ENCODE data around the gene GNAL.
A peak's percentile ranks its signal among the peaks of the same experiment; 100 is the strongest.
"Not testable (repeated sequence)": the region's sequence is repeated elsewhere in the genome, so short reads cannot be mapped to it uniquely, and the experiment has no call there.

GNAL gene

GRCh38 chr18:11669948-11670275, 19.2 kb upstream of the GNAL start:
- no peak for DNase-seq

GRCh38 chr18:11671156-11671555, 17.9 kb upstream of the GNAL start:
- DNase-seq: no peak

GRCh38 chr18:11672198-11672597, 16.9 kb upstream of the GNAL start:
- no peak for DNase-seq

GRCh38 chr18:11672846-11673454, 16.1 kb upstream of the GNAL start:
- DNase-seq: no peak

- DNase-seq: no peak
Observed at GRCh38 chr18:11673560-11673959, 15.5 kb upstream of the GNAL start.

- DNase-seq: no peak
Observed at GRCh38 chr18:11674119-11674518, 14.9 kb upstream of the GNAL start.

GRCh38 chr18:11676386-11676785, 12.7 kb upstream of the GNAL start:
- DNase-seq: no peak

GRCh38 chr18:11676867-11677266, 12.2 kb upstream of the GNAL start:
- DNase-seq: no peak

GRCh38 chr18:11678211-11678610, 10.9 kb upstream of the GNAL start:
- DNase-seq: no peak

- DNase-seq: peak; percentile 9
Observed at GRCh38 chr18:11689669-11690565, 853 bp downstream of the GNAL start.

GRCh38 chr18:11690660-11691059, 1.6 kb downstream of the GNAL start:
- not testable (repeated sequence) for DNase-seq

- DNase-seq: no peak
Observed at GRCh38 chr18:11695736-11696135, 6.7 kb downstream of the GNAL start.

- no peak for DNase-seq
Observed at GRCh38 chr18:11696451-11696850, 7.4 kb downstream of the GNAL start.

- DNase-seq: no peak
Observed at GRCh38 chr18:11700876-11701275, 11.8 kb downstream of the GNAL start.

GRCh38 chr18:11710578-11710977, 21.5 kb downstream of the GNAL start:
- DNase-seq: no peak

GRCh38 chr18:11713756-11714155, 24.7 kb downstream of the GNAL start:
- no peak for DNase-seq

- DNase-seq: no peak
Observed at GRCh38 chr18:11714244-11714918, 25.3 kb downstream of the GNAL start.

- DNase-seq: not testable (repeated sequence)
Observed at GRCh38 chr18:11716767-11717315, 27.8 kb downstream of the GNAL start.

- DNase-seq: no peak
Observed at GRCh38 chr18:11719050-11719449, 30.0 kb downstream of the GNAL start.

- DNase-seq: no peak
Observed at GRCh38 chr18:11719621-11720020, 30.6 kb downstream of the GNAL start.

- DNase-seq: no peak
Observed at GRCh38 chr18:11721720-11722119, 32.7 kb downstream of the GNAL start.

- no peak for DNase-seq
Observed at GRCh38 chr18:11724781-11725180, 35.7 kb downstream of the GNAL start.

GRCh38 chr18:11726556-11726955, 37.5 kb downstream of the GNAL start:
- DNase-seq: no peak

GRCh38 chr18:11728249-11728648, 39.2 kb downstream of the GNAL start:
- DNase-seq: peak; percentile 10

Measured in fibroblast of upper back skin (primary cell).